WTC11 (cell line): ENCODE measurements around the gene PAPLN. TPM values are rescaled to one million over a fixed set of nuclear protein-coding genes. Genes with fewer than 3 reads are reported as not detected.

Source experiments
- ATAC-seq: fragments of 200-7000 bp; cut with Tn5 transposase; 2 replicates; pipeline ENCODE4 v1.10.0; 2021; ENCODE audit warnings: mild to moderate bottlenecking, moderate library complexity
- CTCF ChIA-PET: fragments of 300-600 bp; sonication (Branson Sonifier 250); formaldehyde crosslinking; loops from one replicate; lab custom pipeline; 2021; ENCODE audit warnings: antibody characterized with exemption; lab: Charles Lee
- POLR2A ChIA-PET: fragments of 350-600 bp; sonication (Branson Sonifier 250); formaldehyde crosslinking; loops from one replicate; lab custom pipeline; 2021; ENCODE audit warnings: antibody characterized with exemption; lab: Charles Lee
- DNase-seq: peaks from one replicate; pipeline ENCODE4 v3.0.0; 2021; ENCODE audit warnings: low spot score
- H3K27ac Mint-ChIP-seq: 2 replicates; pipeline ENCODE4 v1.8.0; 2021; ENCODE audit warnings: mixed read lengths
- H3K27me3 Mint-ChIP-seq: 2 replicates; pipeline ENCODE4 v1.8.0; 2021; ENCODE audit warnings: low read depth, mild to moderate bottlenecking, moderate library complexity, mixed read lengths
- H3K36me3 Mint-ChIP-seq: 2 replicates; pipeline ENCODE4 v1.8.0; 2021; ENCODE audit warnings: mixed read lengths
- H3K4me1 Mint-ChIP-seq: 2 replicates; pipeline ENCODE4 v1.8.0; 2022; ENCODE audit warnings: mixed read lengths
- H3K4me3 Mint-ChIP-seq: 2 replicates; pipeline ENCODE4 v1.8.0; 2021; ENCODE audit warnings: mild to moderate bottlenecking, moderate library complexity, mixed read lengths
- H3K9me3 Mint-ChIP-seq: 2 replicates; pipeline ENCODE4 v1.8.0; 2021; ENCODE audit warnings: mixed read lengths
- AFF4 ChIP-seq: sonication (generic); formaldehyde crosslinking; IDR thresholded peaks from 2 replicates; pipeline ENCODE4 v1.8.1; 2023; ENCODE audit warnings: mild to moderate bottlenecking, missing genetic modification reagents, borderline replicate concordance
- AR ChIP-seq: fragments of 250-450 bp; sonication (Bioruptor Pico); IDR thresholded peaks from 2 replicates; pipeline ENCODE4 v1.9.0; 2021; ENCODE audit warnings: mild to moderate bottlenecking
- CTCF ChIP-seq: fragments of 200-600 bp; IDR thresholded peaks from 2 replicates; pipeline ENCODE4 v1.8.0; 2022; ENCODE audit warnings: antibody characterized with exemption
- ESRRA ChIP-seq: sonication (generic); formaldehyde crosslinking; IDR thresholded peaks from 2 replicates; pipeline ENCODE4 v1.8.1; 2022; ENCODE audit warnings: mild to moderate bottlenecking, missing genetic modification reagents, borderline replicate concordance
- MLX ChIP-seq: sonication (generic); formaldehyde crosslinking; IDR thresholded peaks from 2 replicates; pipeline ENCODE4 v1.8.1; 2023; ENCODE audit warnings: mild to moderate bottlenecking, missing genetic modification reagents, moderate library complexity
- ZNF512 ChIP-seq: sonication (generic); formaldehyde crosslinking; IDR thresholded peaks from 2 replicates; pipeline ENCODE4 v1.8.1; 2022; ENCODE audit warnings: missing genetic modification reagents, borderline replicate concordance
- total RNA-seq: library from RNA; stranded (reverse); gene quantifications from 3 replicates; pipeline ENCODE4 v1.2.3, GENCODE V29; 2021
- TF ChIP-seq, protein P1 (sequence below): sonication (generic); formaldehyde crosslinking; IDR thresholded peaks from 2 replicates; pipeline ENCODE4 v1.8.0; 2022; ENCODE audit warnings: mild to moderate bottlenecking, missing genetic modification reagents
- TF ChIP-seq, protein P2 (sequence below): fragments of 250-450 bp; sonication (Bioruptor Pico); IDR thresholded peaks from 2 replicates; pipeline ENCODE4 v1.8.0; 2021; ENCODE audit warnings: mild to moderate bottlenecking
- TF ChIP-seq, protein P3 (sequence below): fragments of 250-450 bp; sonication (Bioruptor Pico); IDR thresholded peaks from 2 replicates; pipeline ENCODE4 v1.9.0; 2021; ENCODE audit warnings: moderate library complexity, mild to moderate bottlenecking, inconsistent platforms, borderline replicate concordance
- TF ChIP-seq, protein P4 (sequence below): fragments of 250-450 bp; sonication (Bioruptor Pico); IDR thresholded peaks from 2 replicates; pipeline ENCODE4 v1.9.0; 2021; ENCODE audit warnings: mild to moderate bottlenecking, borderline replicate concordance
- TF ChIP-seq, protein P5 (sequence below): sonication (generic); formaldehyde crosslinking; IDR thresholded peaks from 2 replicates; pipeline ENCODE4 v1.8.1; 2022; ENCODE audit warnings: mild to moderate bottlenecking, moderate library complexity, missing genetic modification reagents
- TF ChIP-seq, protein P6 (sequence below): sonication (generic); formaldehyde crosslinking; conservative IDR thresholded peaks from 2 replicates; pipeline ENCODE4 v1.8.1; 2022; ENCODE audit warnings: mild to moderate bottlenecking, missing genetic modification reagents

Gene PAPLN
- total RNA-seq, 1 experiment from 2014 or later, result 9.3 TPM

- Mint-ChIP-seq H3K36me3 (no peaks in the 10 kb centered on the region), H3K9me3 (no peaks in the 10 kb centered on the region), H3K4me3 (no peak overlapping the region), H3K27ac (no peak overlapping the region), H3K4me1 (0 out of 2 replicates have a peak, but pooled peaks cover 3% of the 10 kb centered on the region), H3K27me3 (no peaks in the 10 kb centered on the region)
- CTCF ChIA-PET, result no interaction called here
- ATAC-seq, result no peak
- POLR2A ChIA-PET, result no interaction called here
- no peak for DNase-seq
- TF ChIP-seq AR (CRISPR knock-in tag) (no peak), CTCF (no peak), MLX (CRISPR knock-in tag) (no peak), AFF4 (CRISPR knock-in tag) (no peak), ESRRA (CRISPR knock-in tag) (no peak), ZNF512 (no peak)
- TF ChIP-seq, protein P1, sequence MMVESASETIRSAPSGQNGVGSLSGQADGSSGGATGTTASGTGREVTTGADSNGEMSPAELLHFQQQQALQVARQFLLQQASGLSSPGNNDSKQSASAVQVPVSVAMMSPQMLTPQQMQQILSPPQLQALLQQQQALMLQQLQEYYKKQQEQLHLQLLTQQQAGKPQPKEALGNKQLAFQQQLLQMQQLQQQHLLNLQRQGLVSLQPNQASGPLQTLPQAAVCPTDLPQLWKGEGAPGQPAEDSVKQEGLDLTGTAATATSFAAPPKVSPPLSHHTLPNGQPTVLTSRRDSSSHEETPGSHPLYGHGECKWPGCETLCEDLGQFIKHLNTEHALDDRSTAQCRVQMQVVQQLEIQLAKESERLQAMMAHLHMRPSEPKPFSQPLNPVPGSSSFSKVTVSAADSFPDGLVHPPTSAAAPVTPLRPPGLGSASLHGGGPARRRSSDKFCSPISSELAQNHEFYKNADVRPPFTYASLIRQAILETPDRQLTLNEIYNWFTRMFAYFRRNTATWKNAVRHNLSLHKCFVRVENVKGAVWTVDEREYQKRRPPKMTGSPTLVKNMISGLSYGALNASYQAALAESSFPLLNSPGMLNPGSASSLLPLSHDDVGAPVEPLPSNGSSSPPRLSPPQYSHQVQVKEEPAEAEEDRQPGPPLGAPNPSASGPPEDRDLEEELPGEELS (CRISPR knock-in tag), result no peak
- TF ChIP-seq, protein P2, sequence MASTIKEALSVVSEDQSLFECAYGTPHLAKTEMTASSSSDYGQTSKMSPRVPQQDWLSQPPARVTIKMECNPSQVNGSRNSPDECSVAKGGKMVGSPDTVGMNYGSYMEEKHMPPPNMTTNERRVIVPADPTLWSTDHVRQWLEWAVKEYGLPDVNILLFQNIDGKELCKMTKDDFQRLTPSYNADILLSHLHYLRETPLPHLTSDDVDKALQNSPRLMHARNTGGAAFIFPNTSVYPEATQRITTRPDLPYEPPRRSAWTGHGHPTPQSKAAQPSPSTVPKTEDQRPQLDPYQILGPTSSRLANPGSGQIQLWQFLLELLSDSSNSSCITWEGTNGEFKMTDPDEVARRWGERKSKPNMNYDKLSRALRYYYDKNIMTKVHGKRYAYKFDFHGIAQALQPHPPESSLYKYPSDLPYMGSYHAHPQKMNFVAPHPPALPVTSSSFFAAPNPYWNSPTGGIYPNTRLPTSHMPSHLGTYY (CRISPR knock-in tag), result no peak
- TF ChIP-seq, protein P3, sequence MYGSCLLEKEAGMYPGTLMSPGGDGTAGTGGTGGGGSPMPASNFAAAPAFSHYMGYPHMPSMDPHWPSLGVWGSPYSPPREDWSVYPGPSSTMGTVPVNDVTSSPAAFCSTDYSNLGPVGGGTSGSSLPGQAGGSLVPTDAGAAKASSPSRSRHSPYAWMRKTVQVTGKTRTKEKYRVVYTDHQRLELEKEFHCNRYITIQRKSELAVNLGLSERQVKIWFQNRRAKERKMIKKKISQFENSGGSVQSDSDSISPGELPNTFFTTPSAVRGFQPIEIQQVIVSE, result no peak
- TF ChIP-seq, protein P4, sequence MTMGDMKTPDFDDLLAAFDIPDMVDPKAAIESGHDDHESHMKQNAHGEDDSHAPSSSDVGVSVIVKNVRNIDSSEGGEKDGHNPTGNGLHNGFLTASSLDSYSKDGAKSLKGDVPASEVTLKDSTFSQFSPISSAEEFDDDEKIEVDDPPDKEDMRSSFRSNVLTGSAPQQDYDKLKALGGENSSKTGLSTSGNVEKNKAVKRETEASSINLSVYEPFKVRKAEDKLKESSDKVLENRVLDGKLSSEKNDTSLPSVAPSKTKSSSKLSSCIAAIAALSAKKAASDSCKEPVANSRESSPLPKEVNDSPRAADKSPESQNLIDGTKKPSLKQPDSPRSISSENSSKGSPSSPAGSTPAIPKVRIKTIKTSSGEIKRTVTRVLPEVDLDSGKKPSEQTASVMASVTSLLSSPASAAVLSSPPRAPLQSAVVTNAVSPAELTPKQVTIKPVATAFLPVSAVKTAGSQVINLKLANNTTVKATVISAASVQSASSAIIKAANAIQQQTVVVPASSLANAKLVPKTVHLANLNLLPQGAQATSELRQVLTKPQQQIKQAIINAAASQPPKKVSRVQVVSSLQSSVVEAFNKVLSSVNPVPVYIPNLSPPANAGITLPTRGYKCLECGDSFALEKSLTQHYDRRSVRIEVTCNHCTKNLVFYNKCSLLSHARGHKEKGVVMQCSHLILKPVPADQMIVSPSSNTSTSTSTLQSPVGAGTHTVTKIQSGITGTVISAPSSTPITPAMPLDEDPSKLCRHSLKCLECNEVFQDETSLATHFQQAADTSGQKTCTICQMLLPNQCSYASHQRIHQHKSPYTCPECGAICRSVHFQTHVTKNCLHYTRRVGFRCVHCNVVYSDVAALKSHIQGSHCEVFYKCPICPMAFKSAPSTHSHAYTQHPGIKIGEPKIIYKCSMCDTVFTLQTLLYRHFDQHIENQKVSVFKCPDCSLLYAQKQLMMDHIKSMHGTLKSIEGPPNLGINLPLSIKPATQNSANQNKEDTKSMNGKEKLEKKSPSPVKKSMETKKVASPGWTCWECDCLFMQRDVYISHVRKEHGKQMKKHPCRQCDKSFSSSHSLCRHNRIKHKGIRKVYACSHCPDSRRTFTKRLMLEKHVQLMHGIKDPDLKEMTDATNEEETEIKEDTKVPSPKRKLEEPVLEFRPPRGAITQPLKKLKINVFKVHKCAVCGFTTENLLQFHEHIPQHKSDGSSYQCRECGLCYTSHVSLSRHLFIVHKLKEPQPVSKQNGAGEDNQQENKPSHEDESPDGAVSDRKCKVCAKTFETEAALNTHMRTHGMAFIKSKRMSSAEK, result no peak
- TF ChIP-seq, protein P5, sequence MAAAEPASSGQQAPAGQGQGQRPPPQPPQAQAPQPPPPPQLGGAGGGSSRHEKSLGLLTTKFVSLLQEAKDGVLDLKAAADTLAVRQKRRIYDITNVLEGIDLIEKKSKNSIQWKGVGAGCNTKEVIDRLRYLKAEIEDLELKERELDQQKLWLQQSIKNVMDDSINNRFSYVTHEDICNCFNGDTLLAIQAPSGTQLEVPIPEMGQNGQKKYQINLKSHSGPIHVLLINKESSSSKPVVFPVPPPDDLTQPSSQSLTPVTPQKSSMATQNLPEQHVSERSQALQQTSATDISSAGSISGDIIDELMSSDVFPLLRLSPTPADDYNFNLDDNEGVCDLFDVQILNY (CRISPR knock-in tag), result no peak
- TF ChIP-seq, protein P6, sequence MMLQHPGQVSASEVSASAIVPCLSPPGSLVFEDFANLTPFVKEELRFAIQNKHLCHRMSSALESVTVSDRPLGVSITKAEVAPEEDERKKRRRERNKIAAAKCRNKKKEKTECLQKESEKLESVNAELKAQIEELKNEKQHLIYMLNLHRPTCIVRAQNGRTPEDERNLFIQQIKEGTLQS, result no peak
These were observed 14.4 kb downstream of the PAPLN start for GRCh38 chr14:73251516-73252215.
